Measurements from ENCODE around the gene MIPEP. TPM values are rescaled to one million over a fixed set of nuclear protein-coding genes. Genes with fewer than 3 reads are reported as not detected.

MIPEP gene
- total RNA-seq, 6 donors from 2014 or later: 14.5 to 29.3 (median 19.1) TPM

GRCh38 chr13:23777575-23777870 is 111.7 kb downstream of the MIPEP start:
- DNase-seq (no peak), ATAC-seq (ENCODE audit: low FRiP score in 2 of 2) (no peak)
- 31 to 43% methylated on average over 1 of the region's 1 CpG for WGBS, 2 donors
- no peaks in the 10 kb centered on the region for H3K27me3 ChIP-seq
- peaks cover 12 to 31% (median 17%) of the 10 kb centered on the region in 4 donors for H3K4me1 ChIP-seq
- H3K9me3 ChIP-seq: no peaks in the 10 kb centered on the region
- no peaks in the 10 kb centered on the region for H3K36me3 ChIP-seq
- no peak overlapping the region for H3K4me3 ChIP-seq
- TF ChIP-seq EP300 (IDR thresholded peaks at IDR 0.05) (no peak), POLR2A (IDR thresholded peaks at IDR 0.05) (no peak)
- no peak overlapping the region for H3K27ac ChIP-seq

GRCh38 chr13:23776698-23777574 is 112.3 kb downstream of the MIPEP start:
- H3K36me3 ChIP-seq: no peaks in the 10 kb centered on the region
- H3K9me3 ChIP-seq: no peaks in the 10 kb centered on the region
- DNase-seq (no peak), ATAC-seq (ENCODE audit: low FRiP score in 2 of 2) (peak in 1 of 2 donors; percentile 29)
- TF ChIP-seq EP300 (IDR thresholded peaks at IDR 0.05) (no peak), POLR2A (IDR thresholded peaks at IDR 0.05) (no peak), CTCF (IDR thresholded peaks at IDR 0.05) (no peak), POLR2AphosphoS5 (IDR thresholded peaks at IDR 0.05) (no peak)
- no peaks in the 10 kb centered on the region for H3K27me3 ChIP-seq
- no peak overlapping the region for H3K27ac ChIP-seq
- H3K4me3 ChIP-seq: no peak overlapping the region
- H3K4me1 ChIP-seq: peaks cover 12 to 31% (median 17%) of the 10 kb centered on the region in 4 donors
- WGBS, 2 donors: 55 to 61% methylated on average over 3 of the region's 3 CpGs

GRCh38 chr13:23772717-23773116 is 116.5 kb downstream of the MIPEP start:
- Histone ChIP-seq H3K9me3 (no peaks in the 10 kb centered on the region), H3K27me3 (no peaks in the 10 kb centered on the region), H3K4me3 (no peak overlapping the region), H3K36me3 (no peaks in the 10 kb centered on the region), H3K4me1 (peaks cover 0 to 11% (median 5%) of the 10 kb centered on the region in 4 donors), H3K27ac (no peak overlapping the region)
- DNase-seq (no peak), ATAC-seq (ENCODE audit: low FRiP score in 2 of 2) (no peak)
- WGBS, 2 donors: 41 to 42% methylated on average over 2 of the region's 2 CpGs
- TF ChIP-seq EP300 (IDR thresholded peaks at IDR 0.05) (no peak), CTCF (IDR thresholded peaks at IDR 0.05) (no peak), POLR2A (IDR thresholded peaks at IDR 0.05) (no peak)

- no peak overlapping the region for H3K4me3 ChIP-seq
- 79 to 80% methylated on average over 4 of the region's 4 CpGs for WGBS, 2 donors
- DNase-seq: no peak
- H3K27ac ChIP-seq: no peak overlapping the region
- no peaks in the 10 kb centered on the region for H3K36me3 ChIP-seq
- ATAC-seq (ENCODE audit: low FRiP score in 2 of 2): no peak
- H3K27me3 ChIP-seq: no peaks in the 10 kb centered on the region
- H3K9me3 ChIP-seq: no peaks in the 10 kb centered on the region
- H3K4me1 ChIP-seq: peaks cover 0 to 4% (median 3%) of the 10 kb centered on the region in 4 donors
- TF ChIP-seq POLR2A (IDR thresholded peaks at IDR 0.05) (no peak), EP300 (IDR thresholded peaks at IDR 0.05) (no peak), POLR2AphosphoS5 (IDR thresholded peaks at IDR 0.05) (no peak)
These were observed 117.2 kb downstream of the MIPEP start for GRCh38 chr13:23771956-23772355.

GRCh38 chr13:23771552-23771951 is 117.6 kb downstream of the MIPEP start:
- no peak for ATAC-seq (ENCODE audit: low FRiP score in 2 of 2)
- no peak for TF ChIP-seq EP300 (IDR thresholded peaks at IDR 0.05)
- no peak for TF ChIP-seq POLR2A (IDR thresholded peaks at IDR 0.05)
- TF ChIP-seq CTCF (IDR thresholded peaks at IDR 0.05): no peak
- no peak for TF ChIP-seq POLR2AphosphoS5 (IDR thresholded peaks at IDR 0.05)
- WGBS, 2 donors: 46 to 59% methylated on average over 2 of the region's 2 CpGs

GRCh38 chr13:23770973-23771372 is 118.2 kb downstream of the MIPEP start:
- WGBS, 2 donors: 91 to 100% methylated on average over 3 to 4 of the region's 4 CpGs
- Histone ChIP-seq H3K9me3 (no peaks in the 10 kb centered on the region), H3K27ac (no peak overlapping the region), H3K4me1 (peaks cover 0 to 2% (median 0%) of the 10 kb centered on the region in 4 donors), H3K36me3 (no peaks in the 10 kb centered on the region), H3K27me3 (no peaks in the 10 kb centered on the region), H3K4me3 (no peak overlapping the region)
- DNase-seq (no peak), ATAC-seq (ENCODE audit: low FRiP score in 2 of 2) (no peak)
- no peak for TF ChIP-seq EP300 (IDR thresholded peaks at IDR 0.05)
- no peak for TF ChIP-seq CTCF (IDR thresholded peaks at IDR 0.05)
- TF ChIP-seq POLR2AphosphoS5 (IDR thresholded peaks at IDR 0.05): no peak
- no peak for TF ChIP-seq POLR2A (IDR thresholded peaks at IDR 0.05)

More at GRCh38 chr13:23771552-23771951, 117.6 kb downstream of the MIPEP start:
- Histone ChIP-seq H3K27me3 (no peaks in the 10 kb centered on the region), H3K4me3 (no peak overlapping the region), H3K36me3 (no peaks in the 10 kb centered on the region), H3K9me3 (no peaks in the 10 kb centered on the region), H3K27ac (no peak overlapping the region), H3K4me1 (peaks cover 0 to 2% (median 0%) of the 10 kb centered on the region in 4 donors)
- no peak for DNase-seq
